Calu3 (cell line): ENCODE measurements around the gene NPHP1. TPM values are rescaled to one million over a fixed set of nuclear protein-coding genes. Genes with fewer than 3 reads are reported as not detected.
"Not testable (repeated sequence)": the region's sequence is repeated elsewhere in the genome, so short reads cannot be mapped to it uniquely, and the experiment has no call there.

Experiments used
- BruUV-seq: library from RNA; stranded (reverse); fragments of 400-500 nt; replicated peaks from 2 replicates; lab custom pipeline; 2021; lab: Mats Ljungman, UMichigan
- CTCF ChIA-PET: fragments of 300-600 bp; sonication (Branson Sonifier 250); formaldehyde crosslinking; loops from one replicate; lab custom pipeline; 2022; ENCODE audit warnings: antibody characterized with exemption; lab: Charles Lee
- DNase-seq: peaks from one replicate; pipeline ENCODE4 v3.0.0; 2022
- H3K27ac Mint-ChIP-seq: one replicate; pipeline ENCODE4 v1.8.0; 2022; ENCODE audit warnings: mixed read lengths; ENCODE audit not compliant: unreplicated experiment
- H3K27me3 Mint-ChIP-seq: one replicate; pipeline ENCODE4 v1.8.0; 2022; ENCODE audit warnings: mixed read lengths; ENCODE audit not compliant: unreplicated experiment
- H3K36me3 Mint-ChIP-seq: one replicate; pipeline ENCODE4 v1.8.0; 2022; ENCODE audit warnings: mild to moderate bottlenecking, moderate library complexity, mixed read lengths; ENCODE audit not compliant: insufficient read depth, unreplicated experiment
- H3K4me1 Mint-ChIP-seq: one replicate; pipeline ENCODE4 v1.8.0; 2022; ENCODE audit warnings: mild to moderate bottlenecking, low read depth, mixed read lengths; ENCODE audit not compliant: unreplicated experiment
- H3K4me3 Mint-ChIP-seq: one replicate; pipeline ENCODE4 v1.8.0; 2022; ENCODE audit warnings: mild to moderate bottlenecking, low read depth, moderate library complexity, mixed read lengths; ENCODE audit not compliant: unreplicated experiment
- H3K9me3 Mint-ChIP-seq: one replicate; pipeline ENCODE4 v1.8.0; 2022; ENCODE audit warnings: low read depth, mixed read lengths; ENCODE audit not compliant: unreplicated experiment
- intact Hi-C: fragments of 100-400 bp; cut with micrococcal nuclease; formaldehyde crosslinking; loops from one replicate; pipeline ENCODE4 v1.10.0; 2022; ENCODE audit not compliant: unreplicated experiment
- total RNA-seq: library from RNA; stranded (reverse); gene quantifications from 2 replicates; pipeline ENCODE4 v1.2.3, GENCODE V29; 2022
- TF ChIP-seq, protein P1 (sequence below): fragments of 200-600 bp; IDR thresholded peaks from one replicate; pipeline ENCODE4 v1.8.0; 2022; ENCODE audit warnings: antibody characterized with exemption; ENCODE audit not compliant: unreplicated experiment

Gene NPHP1
- total RNA-seq, 1 experiment from 2014 or later, result 6.4 TPM

DNA sequence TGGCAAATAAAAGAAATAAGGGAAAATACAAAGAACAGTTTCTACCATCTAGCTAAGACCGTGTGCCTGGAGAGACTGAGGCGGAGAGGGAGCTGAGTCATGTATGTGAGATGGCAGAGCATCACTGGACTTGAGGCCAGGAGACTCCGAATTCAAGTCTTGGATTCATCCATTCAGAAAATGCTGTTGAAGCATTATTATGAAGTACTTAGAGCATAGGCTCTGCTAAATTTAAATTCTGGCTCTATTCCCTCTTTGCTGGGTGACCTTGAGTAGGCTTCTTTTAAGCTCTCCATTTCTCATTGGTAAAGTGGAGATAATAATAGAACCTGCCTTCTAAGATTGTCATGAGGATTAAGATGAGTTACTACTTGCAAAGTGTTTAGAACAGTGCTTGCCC lies 34.7 kb downstream of the NPHP1 start:
- CTCF ChIA-PET, result interaction anchor here (0.5 kb wide), 1 partner anchor 634 kb away, joined by 3 read pairs; no protein-coding TSS in a partner anchor
- no peak overlapping the region for H3K27ac Mint-ChIP-seq
- DNase-seq, result no peak
- no peak overlapping the region for H3K4me3 Mint-ChIP-seq
- peaks cover 7% of the 10 kb centered on the region for H3K4me1 Mint-ChIP-seq
- TF ChIP-seq, protein P1, sequence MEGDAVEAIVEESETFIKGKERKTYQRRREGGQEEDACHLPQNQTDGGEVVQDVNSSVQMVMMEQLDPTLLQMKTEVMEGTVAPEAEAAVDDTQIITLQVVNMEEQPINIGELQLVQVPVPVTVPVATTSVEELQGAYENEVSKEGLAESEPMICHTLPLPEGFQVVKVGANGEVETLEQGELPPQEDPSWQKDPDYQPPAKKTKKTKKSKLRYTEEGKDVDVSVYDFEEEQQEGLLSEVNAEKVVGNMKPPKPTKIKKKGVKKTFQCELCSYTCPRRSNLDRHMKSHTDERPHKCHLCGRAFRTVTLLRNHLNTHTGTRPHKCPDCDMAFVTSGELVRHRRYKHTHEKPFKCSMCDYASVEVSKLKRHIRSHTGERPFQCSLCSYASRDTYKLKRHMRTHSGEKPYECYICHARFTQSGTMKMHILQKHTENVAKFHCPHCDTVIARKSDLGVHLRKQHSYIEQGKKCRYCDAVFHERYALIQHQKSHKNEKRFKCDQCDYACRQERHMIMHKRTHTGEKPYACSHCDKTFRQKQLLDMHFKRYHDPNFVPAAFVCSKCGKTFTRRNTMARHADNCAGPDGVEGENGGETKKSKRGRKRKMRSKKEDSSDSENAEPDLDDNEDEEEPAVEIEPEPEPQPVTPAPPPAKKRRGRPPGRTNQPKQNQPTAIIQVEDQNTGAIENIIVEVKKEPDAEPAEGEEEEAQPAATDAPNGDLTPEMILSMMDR, result no peak
- H3K36me3 Mint-ChIP-seq, result no peaks in the 10 kb centered on the region
- intact Hi-C loops, result no loop called here
- H3K9me3 Mint-ChIP-seq, result no peaks in the 10 kb centered on the region
- no peaks in the 10 kb centered on the region for H3K27me3 Mint-ChIP-seq
- BruUV-seq, result no TSS peak

DNA sequence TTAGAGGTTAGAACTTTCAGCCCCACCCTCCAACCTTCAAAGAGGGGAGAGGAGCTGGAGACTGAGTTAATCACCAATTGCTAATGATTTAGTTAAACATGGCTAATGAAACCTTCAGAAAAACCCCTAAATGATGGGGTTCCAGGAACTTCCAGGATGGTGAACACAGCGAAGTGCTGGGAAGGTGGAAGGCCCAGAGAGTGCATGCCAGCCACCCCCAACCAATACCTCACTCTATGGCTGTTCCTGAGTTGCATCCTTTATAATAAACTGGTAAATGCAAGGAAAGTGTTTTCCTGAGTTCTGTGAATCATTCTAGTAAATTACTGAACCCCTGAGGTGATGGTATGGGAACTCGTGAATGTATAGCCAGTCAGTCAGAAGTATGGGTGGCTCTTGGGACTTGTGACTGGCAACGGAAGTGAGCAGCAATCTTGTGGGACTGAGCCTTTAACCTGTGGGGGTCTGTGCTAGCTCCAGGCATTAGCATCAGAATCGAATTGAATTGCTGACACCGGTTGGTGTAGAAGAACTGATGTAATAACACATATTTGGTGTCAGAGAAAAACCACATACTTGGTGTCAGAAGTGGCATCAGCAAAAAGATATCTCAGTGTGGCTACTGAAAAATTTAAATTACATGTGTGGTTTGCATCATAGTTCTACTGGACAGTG lies 37.4 kb downstream of the NPHP1 start:
- DNase-seq, result no peak
- Mint-ChIP-seq H3K4me1 (no peaks in the 10 kb centered on the region), H3K27me3 (no peaks in the 10 kb centered on the region), H3K9me3 (no peaks in the 10 kb centered on the region), H3K36me3 (no peaks in the 10 kb centered on the region), H3K27ac (no peak overlapping the region), H3K4me3 (no peak overlapping the region)
- no TSS peak for BruUV-seq
- TF ChIP-seq, protein P1, result no peak
- CTCF ChIA-PET, result no interaction called here
- intact Hi-C loops, result no loop called here

DNA sequence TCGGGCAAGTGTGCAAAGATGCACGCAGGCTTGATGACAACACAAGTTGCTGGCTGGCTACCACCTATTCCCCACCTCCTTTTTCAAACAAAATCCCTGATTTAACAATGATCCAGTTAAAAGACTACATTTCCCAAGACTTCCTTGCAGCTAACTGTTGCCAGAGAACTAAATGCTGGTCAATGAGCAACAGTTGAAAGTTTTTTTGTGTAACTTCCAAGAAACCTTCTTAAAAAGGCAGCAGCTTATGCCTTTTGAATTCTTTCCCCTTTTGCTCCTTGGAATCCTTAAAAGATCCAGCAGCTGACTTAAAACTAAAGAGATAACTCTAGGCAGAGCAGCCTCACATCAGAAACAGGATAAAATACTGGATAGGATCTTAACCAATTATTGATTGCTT lies 38.5 kb downstream of the NPHP1 start:
- no TSS peak for BruUV-seq
- no peak overlapping the region for H3K4me3 Mint-ChIP-seq
- H3K4me1 Mint-ChIP-seq, result no peaks in the 10 kb centered on the region
- DNase-seq, result no peak
- CTCF ChIA-PET, result no interaction called here
- TF ChIP-seq, protein P1, result no peak
- H3K9me3 Mint-ChIP-seq, result no peaks in the 10 kb centered on the region
- intact Hi-C loops, result no loop called here
- no peaks in the 10 kb centered on the region for H3K27me3 Mint-ChIP-seq
- no peaks in the 10 kb centered on the region for H3K36me3 Mint-ChIP-seq
- H3K27ac Mint-ChIP-seq, result no peak overlapping the region

DNA sequence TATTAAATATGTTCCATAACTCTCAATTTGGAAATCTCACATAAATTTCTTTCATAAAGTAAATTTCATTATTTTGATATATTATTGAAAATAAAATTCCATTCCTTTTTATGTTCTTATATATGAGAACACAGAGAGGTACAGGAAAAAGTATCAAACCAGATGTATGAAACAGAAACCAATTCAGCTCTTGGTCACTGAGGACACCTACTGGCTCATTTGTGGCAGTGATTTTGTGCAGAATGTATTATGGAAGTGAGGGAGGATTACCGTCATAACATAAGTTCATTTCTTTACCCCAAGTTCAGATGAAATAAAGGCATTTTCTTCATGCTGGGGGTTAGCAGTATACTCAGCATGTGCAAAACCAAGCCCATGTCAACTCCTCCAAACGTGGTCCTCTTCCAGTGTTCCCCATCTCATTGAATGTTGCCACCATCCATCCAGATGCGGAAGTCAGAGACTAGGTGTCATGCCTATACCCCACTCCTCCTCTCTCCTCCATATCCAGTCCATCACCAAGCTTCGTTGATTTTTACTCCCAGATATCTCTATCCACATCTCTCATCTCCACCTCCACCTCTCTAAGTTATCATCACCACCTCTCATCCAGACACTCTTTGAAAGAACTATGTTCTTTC lies 47.5 kb downstream of the NPHP1 start:
- no peaks in the 10 kb centered on the region for H3K36me3 Mint-ChIP-seq
- H3K27me3 Mint-ChIP-seq, result no peaks in the 10 kb centered on the region
- H3K4me1 Mint-ChIP-seq, result peaks cover 8% of the 10 kb centered on the region
- no peak overlapping the region for H3K4me3 Mint-ChIP-seq
- intact Hi-C loops, result loop anchor here (2.0 kb wide), 2 partner anchors 42 to 50 kb away; partner anchors contain the start of gene MALL
- peaks cover 9% of the 10 kb centered on the region for H3K9me3 Mint-ChIP-seq
- H3K27ac Mint-ChIP-seq, result no peak overlapping the region
- BruUV-seq, result no TSS peak
- TF ChIP-seq, protein P1, result peak; percentile 65
- CTCF ChIA-PET, result no interaction called here
- peak; percentile 22 for DNase-seq

DNA sequence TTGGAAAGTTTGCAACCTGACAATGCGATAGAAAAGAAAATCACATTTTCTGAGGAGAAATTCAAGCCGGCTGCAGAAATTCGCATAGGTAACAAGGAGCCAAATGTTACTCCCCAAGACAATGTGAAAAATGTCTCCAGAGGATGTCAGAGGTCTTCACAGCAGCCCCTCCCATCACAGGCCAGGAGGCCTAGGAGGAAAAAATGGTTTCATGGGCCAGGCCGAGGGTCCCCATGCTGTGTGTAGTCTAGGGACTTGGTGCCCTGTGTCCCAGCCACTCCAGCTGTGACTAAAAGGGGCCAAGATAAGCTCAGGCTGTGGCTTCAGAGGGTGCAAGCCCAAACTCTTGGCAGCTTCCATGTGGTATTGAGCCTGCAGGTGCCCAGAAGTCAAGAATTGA lies 50.0 kb downstream of the NPHP1 start:
- peaks cover 11% of the 10 kb centered on the region for H3K4me1 Mint-ChIP-seq
- H3K27ac Mint-ChIP-seq, BruUV-seq, DNase-seq, CTCF ChIA-PET, H3K4me3 Mint-ChIP-seq, H3K9me3 Mint-ChIP-seq, intact Hi-C loops, H3K36me3 Mint-ChIP-seq, H3K27me3 Mint-ChIP-seq: not testable (repeated sequence)

DNA sequence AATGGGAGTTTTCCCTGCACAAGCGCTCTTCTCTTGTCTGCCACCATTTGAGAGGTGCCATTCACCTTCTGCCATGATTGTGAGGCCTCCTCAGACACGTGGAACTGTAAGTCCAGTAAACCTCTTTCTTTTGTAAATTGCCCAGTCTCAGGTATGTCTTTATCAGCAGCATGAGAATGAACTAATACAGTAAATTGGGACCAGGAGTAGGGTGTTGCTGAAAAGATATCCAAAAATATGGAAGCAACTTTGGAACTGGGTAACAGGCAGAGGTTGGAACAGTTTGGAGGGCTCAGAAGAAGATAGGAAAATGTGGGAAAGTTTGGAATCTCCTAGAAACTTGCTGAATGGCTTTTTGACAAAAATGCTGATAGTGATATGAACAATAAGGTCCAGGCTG lies 50.6 kb downstream of the NPHP1 start:
- H3K9me3 Mint-ChIP-seq, CTCF ChIA-PET, intact Hi-C loops, H3K27me3 Mint-ChIP-seq, H3K27ac Mint-ChIP-seq, BruUV-seq, DNase-seq, H3K4me3 Mint-ChIP-seq, H3K36me3 Mint-ChIP-seq: not testable (repeated sequence)
- peaks cover 17% of the 10 kb centered on the region for H3K4me1 Mint-ChIP-seq
